Endothelial cell of umbilical vein (primary cell): Measurements from ENCODE around the gene NPDC1. TPM values are rescaled to one million over a fixed set of nuclear protein-coding genes. Genes with fewer than 3 reads are reported as not detected.

Experiments used
- BruUV-seq: library from RNA; stranded (reverse); fragments of 400-500 nt; replicated peaks from 2 replicates; lab custom pipeline; 2021; lab: Mats Ljungman, UMichigan
- CTCF ChIA-PET: fragments of 300-600, 350-600 bp; sonication (Branson Sonifier 250); formaldehyde crosslinking; loops from one replicate; lab custom pipeline; 2021; ENCODE audit warnings: antibody characterized with exemption, inconsistent platforms; lab: Charles Lee
- POLR2A ChIA-PET: fragments of 300-600, 350-600 bp; sonication (Branson Sonifier 250); formaldehyde crosslinking; loops from one replicate; lab custom pipeline; 2021; ENCODE audit warnings: antibody characterized with exemption, inconsistent platforms; lab: Charles Lee
- DNase-seq: peaks from one replicate; pipeline ENCODE4 v3.0.0-alpha.2; 2011; ENCODE audit warnings: low read depth, low spot score
- FAIRE-seq: peaks from 2 replicates; lab custom pipeline; 2011; peaks lifted over from hg19 to GRCh38; lab: Jason Lieb, UNC
- H2AFZ ChIP-seq: 2 replicates; pipeline ENCODE4 v1.6.0; 2012; ENCODE audit warnings: low read depth, low read length, control low read depth, inconsistent platforms
- H3K27ac ChIP-seq: 2 replicates; pipeline ENCODE4 v1.5.1; 2011; ENCODE audit warnings: low read depth, mild to moderate bottlenecking, control low read depth, low read length, moderate library complexity; ENCODE audit not compliant: insufficient read depth
- H3K27me3 ChIP-seq, 2 experiments: 2 replicates each; pipeline versions ENCODE4 v1.6.0 to v1.6.1; 2011; ENCODE audit warnings: low read length in 2 of 2, mixed read lengths in 1 of 2; ENCODE audit not compliant: control insufficient read depth in 2 of 2, insufficient read depth in 2 of 2
- H3K36me3 ChIP-seq, 2 experiments: 2 replicates in 1 of 2; 3 replicates in 1 of 2; pipeline ENCODE4 v1.5.1; 2011; ENCODE audit warnings: low read length in 2 of 2, mild to moderate bottlenecking in 1 of 2, moderate library complexity in 1 of 2; ENCODE audit not compliant: control insufficient read depth in 2 of 2, insufficient read depth in 2 of 2; ENCODE audit errors: extremely low read depth in 1 of 2
- H3K4me1 ChIP-seq: 3 replicates; pipeline ENCODE4 v1.5.1; 2011; ENCODE audit warnings: mild to moderate bottlenecking, low read length; ENCODE audit not compliant: control insufficient read depth, insufficient read depth; ENCODE audit errors: extremely low read depth
- H3K4me2 ChIP-seq: 2 replicates; pipeline ENCODE4 v1.6.1; 2011; ENCODE audit warnings: low read length, control low read depth, mixed read lengths; ENCODE audit not compliant: insufficient read depth
- H3K4me3 ChIP-seq, 3 experiments: fragments of 200-600 bp in 1 of 3; sonication (generic), shearing (Covaris generic) in 1 of 3; replicated peaks in 1 of 3; 2 replicates each; pipeline ENCODE4 v1.5.1; 2011 to 2016; ENCODE audit warnings: control low read depth in 3 of 3, low read length in 3 of 3, mild to moderate bottlenecking in 2 of 3, inconsistent platforms in 1 of 3, low read depth in 1 of 3, moderate library complexity in 1 of 3; ENCODE audit not compliant: insufficient read depth in 1 of 3
- H3K79me2 ChIP-seq: 2 replicates; pipeline ENCODE4 v1.6.0; 2012; ENCODE audit warnings: low read length, inconsistent platforms; ENCODE audit not compliant: control insufficient read depth, insufficient read depth
- H3K9ac ChIP-seq: replicated peaks from 2 replicates; pipeline ENCODE3; 2011; ENCODE audit warnings: low read length, control low read depth; ENCODE audit not compliant: insufficient read depth; ENCODE audit errors: extremely low read depth
- H3K9me1 ChIP-seq: replicated peaks from 3 replicates; pipeline ENCODE4 v1.6.0; 2011; ENCODE audit warnings: mild to moderate bottlenecking, low read length; ENCODE audit not compliant: control insufficient read depth, insufficient read depth; ENCODE audit errors: extremely low read depth
- H3K9me3 ChIP-seq: replicated peaks from 2 replicates; pipeline ENCODE4 v1.5.1; 2012; ENCODE audit warnings: low read length, inconsistent platforms; ENCODE audit not compliant: control insufficient read depth, insufficient read depth
- H4K20me1 ChIP-seq: replicated peaks from 2 replicates; pipeline ENCODE3; 2011; ENCODE audit warnings: mild to moderate bottlenecking, low read length; ENCODE audit not compliant: control insufficient read depth, insufficient read depth; ENCODE audit errors: extremely low read depth
- EZH2 ChIP-seq: IDR thresholded peaks from 2 replicates; pipeline ENCODE4 v1.6.1; 2012; ENCODE audit warnings: borderline replicate concordance, low read depth, mild to moderate bottlenecking, moderate library complexity, low read length, inconsistent platforms; ENCODE audit not compliant: severe bottlenecking
- FOS ChIP-seq: IDR thresholded peaks from 2 replicates; pipeline ENCODE4 v1.6.1; 2011; ENCODE audit warnings: mild to moderate bottlenecking, low read length, moderate library complexity, borderline replicate concordance; ENCODE audit not compliant: insufficient read depth
- GATA2 ChIP-seq: IDR thresholded peaks from 2 replicates; pipeline ENCODE4 v1.7.0; 2011; ENCODE audit warnings: low read depth, mild to moderate bottlenecking, moderate library complexity, mixed read lengths, low read length; ENCODE audit not compliant: insufficient read length, insufficient read depth
- JUN ChIP-seq: IDR thresholded peaks from 2 replicates; pipeline ENCODE4 v1.6.1; 2011; ENCODE audit warnings: borderline replicate concordance, low read depth; ENCODE audit not compliant: insufficient read length, insufficient read depth
- MYC ChIP-seq: IDR thresholded peaks from one replicate; pipeline ENCODE4 v1.6.1; 2011; ENCODE audit warnings: mild to moderate bottlenecking, low read depth, low read length
- POLR2A ChIP-seq: IDR thresholded peaks from 2 replicates; pipeline ENCODE4 v1.6.1; 2012; ENCODE audit warnings: low read depth, mild to moderate bottlenecking, control low read depth, low read length
- POLR2AphosphoS5 ChIP-seq: IDR thresholded peaks from 2 replicates; pipeline ENCODE4 v1.6.1; 2012; ENCODE audit warnings: low read depth, mild to moderate bottlenecking, control low read depth, low read length, moderate library complexity; ENCODE audit not compliant: insufficient read depth
- dilution Hi-C: fragments of 300-500 bp; cut with MboI; formaldehyde crosslinking; loops from one replicate; pipeline ENCODE4 v1.15.0; 2019; ENCODE audit warnings: low sequenced_read_pairs; ENCODE audit not compliant: extremely low pct_ligation_motif_present
- intact Hi-C: fragments of 100-400 bp; cut with micrococcal nuclease; formaldehyde crosslinking; loops from one replicate; pipeline ENCODE4 v1.10.0; 2022
- polyA plus RNA-seq, 4 experiments: library from polyadenylated mRNA; depleted of rRNA in 3 of 4; stranded (reverse) in 3 of 4; unstranded in 1 of 4; fragments of >200 nt; gene quantifications; 2 replicates each; pipeline versions ENCODE4 v1.2.1 to v1.2.3, GENCODE V29; 2011 to 2012; ENCODE audit warnings: missing spikeins in 1 of 4
- total RNA-seq: library from RNA; stranded (reverse); gene quantifications from 2 replicates; pipeline ENCODE4 v1.2.3, GENCODE V29; 2021
- TF ChIP-seq, protein P1 (sequence below): IDR thresholded peaks from 2 replicates; pipeline ENCODE4 v1.6.1; 2011; ENCODE audit not compliant: insufficient read depth, insufficient read length
- TF ChIP-seq, protein P2 (sequence below), 2 donors: IDR thresholded peaks; 1 replicate in 1 of 2; 2 replicates in 1 of 2; pipeline ENCODE4 v1.5.1; 2011; ENCODE audit warnings: low read length in 2 of 2, mild to moderate bottlenecking in 2 of 2, moderate library complexity in 2 of 2, control low read depth in 1 of 2, inconsistent platforms in 1 of 2, low read depth in 1 of 2; ENCODE audit not compliant: insufficient read depth in 1 of 2; ENCODE audit errors: extremely low read depth in 1 of 2

The NPDC1 gene
- total and polyA plus RNA-seq, 2 donors (not counting 3 experiments of a cell fraction or from before 2014, with no cell fraction given), result 115 to 181 TPM

DNA sequence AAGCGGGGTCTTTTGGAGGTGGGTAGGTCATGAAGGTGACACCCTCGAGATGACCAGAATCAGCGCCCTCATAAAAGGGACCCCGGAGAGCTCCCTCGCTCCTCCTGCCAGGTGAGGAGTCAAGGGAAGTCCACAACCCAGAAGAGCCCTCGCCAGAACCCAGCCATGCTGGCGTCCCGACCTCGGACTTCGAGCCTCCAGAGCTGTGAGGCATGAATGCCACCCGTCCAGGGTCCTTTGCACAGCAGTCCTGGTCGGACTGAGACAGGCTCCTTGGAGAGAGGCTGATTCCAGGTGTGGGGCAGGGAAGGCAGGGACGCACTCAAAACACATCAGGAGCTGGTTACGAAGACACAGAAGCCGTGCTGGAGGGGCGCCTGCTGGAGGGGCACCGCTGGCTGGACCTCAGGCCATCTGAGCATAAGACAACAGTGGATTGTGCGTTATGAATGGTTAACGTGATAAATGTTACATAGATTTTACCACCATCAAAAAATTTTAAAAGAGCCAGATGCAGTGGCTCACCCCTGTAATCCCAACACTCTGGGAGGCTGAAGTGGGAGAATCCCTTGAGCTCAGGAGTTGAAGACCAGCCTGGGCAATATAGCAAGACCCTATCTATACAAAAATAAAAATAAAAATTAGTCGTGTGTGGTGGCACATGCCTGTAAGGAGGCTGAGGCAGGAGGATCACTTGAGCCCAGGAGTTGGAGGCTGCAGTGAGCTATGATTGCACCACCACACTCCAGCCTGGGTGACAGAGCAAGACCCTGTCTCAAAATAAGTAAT, 43.9 kb downstream of the NPDC1 start:
- POLR2A ChIA-PET, result interaction anchor here (0.6 kb wide), 1 partner anchor 32 kb away, joined by 5 read pairs; no protein-coding TSS in a partner anchor
- BruUV-seq, result no TSS peak
- H3K36me3 ChIP-seq, result no peaks in the 10 kb centered on the region
- H3K9me1 ChIP-seq, result no peaks in the 10 kb centered on the region
- intact Hi-C loops (no loop called here), dilution Hi-C loops (no loop called here)
- CTCF ChIA-PET, result no interaction called here
- no peak for DNase-seq
- TF ChIP-seq, protein P1, sequence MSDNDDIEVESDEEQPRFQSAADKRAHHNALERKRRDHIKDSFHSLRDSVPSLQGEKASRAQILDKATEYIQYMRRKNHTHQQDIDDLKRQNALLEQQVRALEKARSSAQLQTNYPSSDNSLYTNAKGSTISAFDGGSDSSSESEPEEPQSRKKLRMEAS, result no peak
- TF ChIP-seq, protein P2, sequence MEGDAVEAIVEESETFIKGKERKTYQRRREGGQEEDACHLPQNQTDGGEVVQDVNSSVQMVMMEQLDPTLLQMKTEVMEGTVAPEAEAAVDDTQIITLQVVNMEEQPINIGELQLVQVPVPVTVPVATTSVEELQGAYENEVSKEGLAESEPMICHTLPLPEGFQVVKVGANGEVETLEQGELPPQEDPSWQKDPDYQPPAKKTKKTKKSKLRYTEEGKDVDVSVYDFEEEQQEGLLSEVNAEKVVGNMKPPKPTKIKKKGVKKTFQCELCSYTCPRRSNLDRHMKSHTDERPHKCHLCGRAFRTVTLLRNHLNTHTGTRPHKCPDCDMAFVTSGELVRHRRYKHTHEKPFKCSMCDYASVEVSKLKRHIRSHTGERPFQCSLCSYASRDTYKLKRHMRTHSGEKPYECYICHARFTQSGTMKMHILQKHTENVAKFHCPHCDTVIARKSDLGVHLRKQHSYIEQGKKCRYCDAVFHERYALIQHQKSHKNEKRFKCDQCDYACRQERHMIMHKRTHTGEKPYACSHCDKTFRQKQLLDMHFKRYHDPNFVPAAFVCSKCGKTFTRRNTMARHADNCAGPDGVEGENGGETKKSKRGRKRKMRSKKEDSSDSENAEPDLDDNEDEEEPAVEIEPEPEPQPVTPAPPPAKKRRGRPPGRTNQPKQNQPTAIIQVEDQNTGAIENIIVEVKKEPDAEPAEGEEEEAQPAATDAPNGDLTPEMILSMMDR (IDR thresholded peaks at IDR 0.05; ENCODE audit: extremely low read depth in 1 of 2, insufficient read depth in 1 of 2, low read depth in 1 of 2, low read length in 2 of 2), result no peak
- TF ChIP-seq EZH2 (no peak), POLR2AphosphoS5 (no peak), JUN (no peak), POLR2A (no peak), GATA2 (no peak), FOS (no peak), MYC (no peak)
- H3K27ac ChIP-seq, result no peak overlapping the region
- H2AFZ ChIP-seq, result no peak overlapping the region
- no peaks in the 10 kb centered on the region for H3K79me2 ChIP-seq
- H3K9me3 ChIP-seq, result no peaks in the 10 kb centered on the region
- no peaks in the 10 kb centered on the region for H4K20me1 ChIP-seq
- H3K4me1 ChIP-seq, result peaks cover 15% of the 10 kb centered on the region
- H3K27me3 ChIP-seq, result no peaks in the 10 kb centered on the region
- no peak for FAIRE-seq
- no peak overlapping the region for H3K4me3 ChIP-seq
- no peak overlapping the region for H3K9ac ChIP-seq
- H3K4me2 ChIP-seq, result no peak overlapping the region
